NCI-H1105 treated with DMSO at 0.1 percent for 48 hours (cell line): ENCODE results near the gene FAM53B.

ENCODE experiments used
- DNase-seq: peaks from one replicate; lab custom pipeline; 2025; lab: John Stamatoyannopoulos, UW

Gene FAM53B

DNA sequence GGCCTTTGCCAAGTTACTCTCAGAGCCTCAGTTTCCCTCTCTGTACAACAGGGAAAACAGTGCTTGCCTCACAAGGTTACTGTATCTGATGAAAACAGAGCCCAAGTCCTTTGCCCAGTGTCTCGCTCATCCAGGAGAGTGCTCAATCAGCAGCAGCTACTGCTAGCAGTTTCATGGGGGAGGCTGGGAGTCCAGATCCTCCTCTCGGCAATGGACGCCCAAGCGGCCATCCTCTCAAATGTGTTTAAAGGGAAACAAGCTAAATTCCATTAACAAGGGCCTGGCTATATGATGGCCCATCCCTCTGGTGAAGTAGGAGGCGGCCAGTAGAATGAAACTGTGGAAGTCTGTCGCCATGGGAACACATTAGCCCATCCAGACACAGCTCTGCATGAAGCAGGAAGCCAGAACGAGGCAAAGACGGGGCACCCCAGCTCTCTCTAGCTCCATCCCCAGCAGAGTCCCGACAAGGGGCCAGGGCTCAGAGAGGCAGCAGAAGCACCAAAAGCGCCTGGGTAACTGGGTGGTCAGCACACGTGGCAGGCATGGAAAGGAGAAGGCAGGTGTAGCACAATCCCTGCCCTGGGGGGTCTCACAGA lies 35.2 kb downstream of the FAM53B start:
- DNase-seq: no peak

DNA sequence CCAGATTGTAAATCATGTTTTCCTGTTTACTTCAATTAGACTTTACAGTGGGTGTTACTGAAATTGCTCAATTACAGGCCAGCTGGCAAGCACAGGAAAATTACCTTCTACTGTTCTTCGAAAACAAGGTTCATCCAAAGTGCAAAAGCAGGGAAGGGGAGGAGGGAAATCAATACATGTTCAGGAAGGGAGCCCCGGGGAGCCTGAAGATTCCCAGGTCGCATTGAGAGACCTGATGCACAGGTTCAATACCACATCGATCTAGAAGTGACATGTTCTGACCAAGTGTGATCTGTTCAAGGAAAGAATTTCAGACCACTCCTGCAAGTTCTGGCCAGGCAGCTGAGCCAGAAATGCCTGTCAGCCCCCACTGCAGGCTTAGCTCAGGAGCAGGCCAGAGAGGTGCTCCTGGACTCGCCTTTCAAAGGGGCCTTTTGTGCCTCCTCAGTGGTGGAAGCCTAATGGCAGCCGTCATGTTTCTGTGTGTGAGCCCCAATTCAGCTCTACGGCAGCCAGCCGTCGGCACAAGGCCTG lies 35.9 kb downstream of the FAM53B start:
- peak; percentile 83 for DNase-seq

DNA sequence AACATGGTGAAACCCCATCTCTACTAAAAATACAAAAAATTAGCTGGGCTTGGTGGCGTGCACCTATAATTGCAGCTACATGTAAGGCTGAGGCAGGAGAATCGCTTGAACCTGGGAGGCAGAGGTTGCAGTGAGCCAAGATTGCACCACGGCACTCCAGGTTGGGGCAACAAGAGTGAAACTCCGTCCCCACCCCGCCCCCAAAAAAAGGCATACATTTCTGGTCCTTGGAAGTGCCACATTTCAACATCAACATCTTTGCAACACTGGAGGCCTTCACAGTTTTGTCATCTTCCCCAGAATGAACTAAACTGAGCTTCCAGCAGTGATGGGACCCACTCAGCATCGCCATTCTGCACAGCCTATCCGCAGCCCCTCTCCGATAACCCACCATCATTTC lies 36.6 kb downstream of the FAM53B start:
- no peak for DNase-seq

DNA sequence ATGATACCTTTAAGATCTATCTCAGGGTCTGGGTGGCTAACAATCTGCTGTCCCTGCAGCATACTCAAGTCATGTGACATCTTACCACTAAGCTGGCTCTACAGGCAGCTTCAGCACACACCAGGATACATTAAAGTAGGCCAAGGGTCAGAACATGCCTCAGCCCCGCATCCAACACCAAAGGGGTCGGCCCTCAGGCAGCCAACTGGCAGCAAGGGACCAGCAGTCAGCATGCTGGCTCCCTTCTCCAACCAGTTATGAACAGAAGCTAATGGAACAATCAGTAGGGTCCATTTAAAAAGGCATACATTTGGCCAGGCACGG lies 37.1 kb downstream of the FAM53B start:
- DNase-seq: no peak

DNA sequence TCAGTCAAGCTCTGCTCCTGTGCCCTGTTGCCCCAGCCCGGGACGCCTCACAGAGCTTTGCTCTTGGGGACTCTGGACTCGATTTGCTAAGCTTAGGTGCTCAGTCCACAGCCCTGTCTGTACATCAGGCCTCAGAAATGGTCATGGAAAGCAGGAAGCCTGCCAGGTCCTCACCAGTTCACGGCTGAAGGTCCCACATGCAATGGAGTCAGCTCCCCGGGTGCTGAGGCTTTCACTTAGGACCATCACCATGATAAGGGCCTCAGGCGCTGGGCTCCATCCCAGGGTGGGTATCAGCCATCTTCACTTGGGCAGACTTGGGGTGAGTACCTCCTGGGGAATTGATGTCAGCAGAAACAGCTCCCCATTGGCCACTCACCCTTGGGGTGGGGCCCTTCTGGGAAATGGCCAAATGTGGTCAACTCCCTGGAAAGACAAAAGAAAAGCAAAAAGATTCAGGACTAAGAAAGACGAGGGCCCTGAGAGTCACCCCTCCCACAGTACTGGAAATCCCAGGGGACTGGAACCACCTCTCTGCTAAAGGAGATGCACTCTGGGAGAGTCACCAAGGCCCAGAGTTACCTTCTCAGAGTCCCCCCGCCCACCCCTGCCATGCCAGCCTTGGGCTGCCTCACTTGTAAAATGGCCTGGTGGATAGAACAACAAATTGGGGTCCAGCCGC lies 37.6 kb downstream of the FAM53B start:
- no peak for DNase-seq

DNA sequence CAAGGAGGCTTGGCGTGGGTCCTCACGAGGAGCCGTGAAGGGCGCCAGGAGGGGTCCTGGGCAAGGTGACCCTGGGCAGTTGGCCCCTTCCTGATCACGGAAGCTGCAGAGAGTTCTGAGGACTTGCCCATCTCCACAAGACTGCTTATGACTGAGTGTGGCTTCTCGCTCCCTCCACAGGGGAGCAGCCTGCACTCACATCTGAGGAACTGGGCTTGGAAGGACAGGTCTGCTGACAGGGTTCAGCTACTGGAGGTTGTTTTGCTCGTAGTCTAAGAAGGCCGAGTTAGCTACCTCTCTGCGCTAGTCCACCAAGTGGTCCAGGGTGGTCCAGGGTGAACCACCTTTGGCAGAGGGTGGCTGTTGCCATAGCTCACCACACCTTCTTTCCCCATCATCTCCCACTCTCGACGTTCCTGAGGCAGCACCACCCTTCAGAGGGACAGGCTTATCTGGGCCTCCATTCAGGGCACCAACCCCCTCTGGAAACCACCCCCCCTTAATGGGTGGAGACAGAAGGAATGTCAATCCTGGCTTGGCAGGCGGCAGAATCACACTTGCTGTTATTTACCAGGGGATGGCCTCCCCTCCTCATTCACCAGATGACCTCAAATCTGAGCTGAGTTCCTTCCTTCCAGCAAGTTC lies 38.2 kb downstream of the FAM53B start:
- DNase-seq: no peak

DNA sequence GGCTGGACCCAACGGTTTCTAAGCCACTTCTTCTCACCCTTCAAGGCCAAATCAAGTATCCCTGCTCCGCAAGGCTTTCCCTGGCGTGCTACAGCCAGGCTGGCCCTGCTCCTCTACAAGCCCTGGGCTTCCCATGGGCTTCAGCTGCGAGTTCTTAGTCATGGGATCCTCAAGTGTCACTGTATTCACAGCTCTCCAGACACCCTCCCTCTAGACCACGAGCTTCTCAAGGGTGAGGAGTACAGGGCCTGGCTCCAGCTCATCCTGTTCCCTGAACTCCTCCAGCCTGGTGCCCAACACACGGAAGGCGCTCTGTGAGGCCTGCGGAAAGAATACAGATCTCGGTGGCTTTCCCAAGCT lies 38.8 kb downstream of the FAM53B start:
- DNase-seq: no peak

DNA sequence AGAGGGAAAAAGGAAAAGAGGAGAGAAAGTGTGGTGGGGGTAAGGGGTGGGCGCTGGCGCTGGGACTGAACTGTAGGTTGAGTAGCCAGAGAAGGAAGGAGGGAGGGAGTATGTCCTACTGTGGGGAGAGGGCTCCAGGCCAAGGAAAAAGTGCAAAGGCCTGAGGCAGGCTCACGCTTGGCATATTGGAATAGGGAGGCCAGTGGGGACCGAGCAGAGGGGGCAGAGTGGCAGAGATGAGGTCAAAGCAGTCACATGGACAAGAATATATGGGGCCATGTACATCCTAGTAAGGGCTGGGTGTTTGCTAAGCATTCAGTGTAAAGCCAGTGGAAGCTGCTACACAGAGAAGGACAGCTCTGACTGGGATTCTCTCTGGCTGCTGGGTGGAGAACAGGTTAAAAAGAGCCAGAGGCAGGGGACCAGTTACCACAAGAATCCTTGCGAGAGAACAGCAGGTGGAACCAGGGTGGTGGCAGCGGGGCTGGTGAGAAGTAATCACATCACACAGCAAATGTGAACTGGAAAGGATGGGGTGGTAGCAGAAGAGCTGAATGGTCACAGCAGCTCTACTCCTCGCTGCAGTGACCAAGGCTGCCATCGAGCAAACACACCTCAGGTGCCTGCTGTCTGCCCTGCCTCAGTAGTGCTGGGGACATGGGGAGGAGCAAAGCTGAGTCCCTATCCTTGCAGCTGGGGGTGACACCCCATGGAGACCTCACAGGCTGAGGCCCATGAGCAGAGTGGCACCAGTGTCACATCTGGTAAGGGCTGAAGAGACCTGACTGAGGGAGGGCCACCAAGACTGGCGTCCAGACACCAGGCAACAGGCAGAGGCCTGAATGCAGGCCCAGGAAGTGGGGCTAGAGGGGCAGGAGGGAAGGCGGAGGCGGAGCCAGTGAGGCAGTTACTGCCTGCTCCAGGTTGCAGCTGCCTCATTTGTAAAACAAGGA lies 39.5 kb downstream of the FAM53B start:
- no peak for DNase-seq

DNA sequence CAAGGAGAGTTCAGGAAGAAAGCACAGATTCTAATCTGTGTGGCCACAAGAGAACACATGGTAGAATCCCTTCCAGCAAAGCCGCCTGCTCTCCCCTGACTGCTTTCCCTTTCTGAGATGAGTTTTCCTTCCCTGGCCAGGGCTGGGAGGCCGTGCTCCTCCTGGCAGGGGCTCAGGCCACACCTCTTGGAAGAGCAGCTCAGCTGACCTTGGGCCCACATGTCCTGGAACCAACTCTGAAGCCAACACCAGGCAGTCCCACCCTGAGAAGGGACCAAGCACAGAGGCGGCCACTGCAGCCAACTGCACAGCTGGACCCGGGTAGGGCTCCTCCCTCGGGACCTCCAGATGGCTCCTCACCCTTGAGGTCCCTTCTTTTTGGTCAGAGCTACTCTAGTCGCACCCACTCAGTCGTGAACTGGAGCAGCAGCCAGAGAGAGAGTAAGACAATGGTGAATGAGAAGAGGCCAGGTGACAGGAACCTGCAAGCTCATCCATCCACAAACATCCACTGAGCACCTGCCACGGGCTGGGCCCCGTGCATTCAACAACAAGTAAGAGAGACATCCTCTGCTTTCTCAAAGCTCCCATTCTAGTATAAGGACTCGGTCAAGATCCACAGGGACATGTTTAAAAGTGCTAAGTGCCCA lies 40.3 kb downstream of the FAM53B start:
- DNase-seq: no peak

DNA sequence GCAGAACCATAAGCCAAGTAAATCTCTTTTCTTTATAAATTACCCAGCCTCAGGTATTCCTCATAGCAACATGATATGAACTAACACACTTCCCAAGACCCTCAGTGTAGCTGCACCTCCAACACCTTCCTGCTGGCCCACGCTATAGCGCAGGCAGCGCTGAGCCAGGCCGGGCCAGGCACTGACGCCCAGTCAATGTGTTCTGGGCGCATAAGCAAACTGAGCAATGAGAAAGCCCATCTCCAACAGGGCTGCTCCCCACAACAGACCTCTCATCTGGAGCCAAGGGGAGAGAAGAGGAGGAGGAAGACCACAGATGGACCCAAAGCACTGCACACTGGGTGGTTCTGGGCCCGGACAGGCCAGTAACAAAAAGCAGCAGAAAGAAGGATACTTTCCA lies 40.8 kb downstream of the FAM53B start:
- DNase-seq: no peak

DNA sequence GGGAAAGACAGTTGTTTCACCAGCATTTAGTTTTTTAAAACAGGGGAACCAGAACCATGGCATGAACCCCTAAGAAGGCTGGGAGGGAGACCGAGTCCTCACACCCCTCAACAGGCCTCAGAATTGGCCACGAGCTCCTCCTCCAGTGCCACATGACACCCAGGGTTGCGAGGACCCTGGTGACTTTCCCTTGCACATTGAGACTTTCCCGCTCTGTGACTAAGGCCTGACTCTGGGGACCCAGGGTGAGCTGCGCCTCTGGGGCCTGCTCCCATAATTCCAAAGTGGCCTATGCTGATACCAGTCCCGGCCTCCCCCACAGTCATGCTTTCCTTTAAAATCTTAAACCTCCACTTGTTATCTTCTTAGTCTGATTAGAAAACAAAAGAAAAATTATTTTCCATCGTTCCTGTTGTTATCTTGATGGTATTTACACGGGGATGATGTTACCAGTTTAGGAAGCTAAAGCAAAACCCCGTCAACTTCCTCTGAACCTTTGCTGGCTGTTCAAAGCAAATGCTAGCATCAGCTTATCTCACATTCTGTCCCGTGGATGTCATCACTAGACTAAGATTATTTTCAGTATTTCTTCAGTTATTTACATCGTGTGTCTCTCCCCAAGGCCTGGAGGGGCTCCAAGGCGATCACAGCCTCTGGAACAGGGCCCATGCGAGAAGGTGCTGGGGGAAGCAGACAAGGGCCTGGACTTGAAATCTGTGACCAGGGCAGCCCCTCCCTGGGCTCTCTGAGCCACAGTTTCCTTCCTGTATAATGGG lies 42.1 kb downstream of the FAM53B start:
- no peak for DNase-seq

DNA sequence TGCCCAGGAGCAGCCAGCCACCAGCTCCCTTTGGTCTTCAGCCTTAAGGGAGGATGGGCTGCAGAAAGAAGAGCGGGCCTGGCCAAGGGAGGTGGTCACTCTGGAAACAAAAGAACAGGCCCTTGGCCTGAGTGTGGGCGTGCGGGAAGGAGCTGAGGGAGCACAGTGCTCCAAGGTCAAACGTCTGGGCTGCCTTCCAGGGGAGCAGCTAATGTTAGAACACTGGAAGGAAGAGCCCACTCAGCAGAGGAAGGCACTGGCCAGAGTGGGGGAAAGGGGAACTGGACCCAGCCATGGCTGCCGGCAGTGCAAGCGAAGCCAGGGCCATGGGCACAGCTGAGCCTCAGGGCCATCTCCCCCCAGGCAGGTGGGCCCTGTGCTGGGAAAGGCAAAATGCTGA lies 42.7 kb downstream of the FAM53B start:
- DNase-seq: no peak

DNA sequence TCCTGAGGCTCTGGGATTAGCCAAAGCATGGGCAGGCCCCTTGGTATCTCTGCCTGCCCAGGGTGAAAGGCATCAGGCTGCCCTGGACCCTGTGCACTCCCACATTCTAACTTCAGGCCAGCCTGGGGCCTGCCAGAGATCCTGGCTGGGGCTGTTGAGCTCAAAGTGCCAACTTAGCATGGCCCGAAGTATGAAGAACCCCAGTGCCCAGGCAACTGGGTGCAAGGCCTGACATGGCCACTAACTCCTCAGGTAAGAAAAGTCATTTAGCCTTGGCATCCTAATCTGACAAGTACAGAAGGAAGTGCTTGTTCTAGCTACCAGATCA lies 43.2 kb downstream of the FAM53B start:
- DNase-seq: no peak

DNA sequence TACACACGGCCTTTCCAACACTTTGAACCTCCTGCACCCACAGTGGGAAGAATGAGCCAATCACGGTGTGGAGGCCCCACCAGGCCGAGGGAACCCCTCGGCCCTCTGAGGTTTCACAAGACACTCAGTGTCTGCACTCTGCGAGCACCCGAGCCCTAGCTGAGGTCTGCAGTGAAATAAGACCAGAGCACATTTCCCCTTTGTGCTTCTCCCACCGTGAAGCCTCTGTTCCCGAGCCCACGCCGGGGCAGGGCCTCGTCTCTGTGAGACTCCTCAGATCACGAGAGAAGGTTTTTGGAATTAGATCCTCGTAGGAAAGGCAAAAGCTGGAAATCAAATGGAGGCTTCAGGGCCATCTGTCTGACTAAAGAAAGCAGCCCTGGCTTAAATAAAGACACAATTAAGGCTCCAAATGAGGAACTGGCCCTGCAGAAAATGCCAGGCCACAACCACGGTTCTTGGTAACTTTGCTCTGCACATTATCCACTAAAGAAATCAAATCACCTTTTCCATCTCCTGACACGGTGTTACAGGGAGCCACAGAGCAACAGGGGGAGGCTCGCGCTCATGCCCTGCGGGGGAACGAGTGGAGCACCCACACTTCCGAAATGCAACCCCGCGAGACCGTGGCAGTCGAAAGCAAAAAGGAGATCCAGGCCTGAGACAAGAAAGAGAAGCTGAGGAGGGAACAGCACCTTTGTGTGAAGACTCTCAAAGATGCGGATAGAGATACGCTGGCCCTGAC lies 43.7 kb downstream of the FAM53B start:
- no peak for DNase-seq

DNA sequence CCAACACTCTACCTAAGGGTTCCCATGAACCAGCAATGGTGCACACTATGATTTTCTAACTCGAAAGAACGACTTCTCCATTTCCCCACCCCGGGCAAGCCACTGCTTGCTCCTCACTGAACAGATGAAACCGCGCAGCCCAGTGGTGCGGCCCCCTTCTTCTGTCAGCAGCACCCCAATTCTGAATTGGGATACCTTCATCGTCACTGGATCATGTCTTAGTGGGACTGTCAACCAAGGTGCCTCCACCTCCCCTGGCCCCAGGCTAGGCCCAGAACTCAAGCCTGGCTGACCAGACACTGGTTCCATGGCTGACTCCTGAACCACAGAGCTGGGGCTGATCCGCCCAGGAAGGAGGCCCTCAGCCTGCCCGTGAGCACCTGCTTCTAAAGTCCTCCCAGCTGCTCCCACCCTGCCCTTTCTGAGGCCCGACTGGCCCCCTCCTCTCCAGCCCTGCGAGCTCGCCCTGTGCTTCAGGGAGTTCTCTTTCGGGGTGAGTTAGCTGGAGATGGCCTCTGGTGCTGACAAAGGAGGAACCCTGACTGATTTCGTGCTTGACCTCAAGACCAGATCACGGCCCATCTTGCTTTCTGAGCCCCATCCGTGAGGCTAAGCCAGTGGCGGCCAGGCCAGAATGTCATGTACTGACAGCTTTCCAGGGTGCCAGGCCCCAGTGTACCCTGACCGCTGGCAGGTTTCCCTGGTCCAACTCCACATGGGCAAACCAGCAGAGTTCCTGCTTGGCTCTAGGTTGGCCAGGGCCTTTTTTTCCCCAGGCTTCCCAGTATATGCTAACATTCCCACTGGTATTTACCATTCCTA lies 44.5 kb downstream of the FAM53B start:
- DNase-seq: no peak

DNA sequence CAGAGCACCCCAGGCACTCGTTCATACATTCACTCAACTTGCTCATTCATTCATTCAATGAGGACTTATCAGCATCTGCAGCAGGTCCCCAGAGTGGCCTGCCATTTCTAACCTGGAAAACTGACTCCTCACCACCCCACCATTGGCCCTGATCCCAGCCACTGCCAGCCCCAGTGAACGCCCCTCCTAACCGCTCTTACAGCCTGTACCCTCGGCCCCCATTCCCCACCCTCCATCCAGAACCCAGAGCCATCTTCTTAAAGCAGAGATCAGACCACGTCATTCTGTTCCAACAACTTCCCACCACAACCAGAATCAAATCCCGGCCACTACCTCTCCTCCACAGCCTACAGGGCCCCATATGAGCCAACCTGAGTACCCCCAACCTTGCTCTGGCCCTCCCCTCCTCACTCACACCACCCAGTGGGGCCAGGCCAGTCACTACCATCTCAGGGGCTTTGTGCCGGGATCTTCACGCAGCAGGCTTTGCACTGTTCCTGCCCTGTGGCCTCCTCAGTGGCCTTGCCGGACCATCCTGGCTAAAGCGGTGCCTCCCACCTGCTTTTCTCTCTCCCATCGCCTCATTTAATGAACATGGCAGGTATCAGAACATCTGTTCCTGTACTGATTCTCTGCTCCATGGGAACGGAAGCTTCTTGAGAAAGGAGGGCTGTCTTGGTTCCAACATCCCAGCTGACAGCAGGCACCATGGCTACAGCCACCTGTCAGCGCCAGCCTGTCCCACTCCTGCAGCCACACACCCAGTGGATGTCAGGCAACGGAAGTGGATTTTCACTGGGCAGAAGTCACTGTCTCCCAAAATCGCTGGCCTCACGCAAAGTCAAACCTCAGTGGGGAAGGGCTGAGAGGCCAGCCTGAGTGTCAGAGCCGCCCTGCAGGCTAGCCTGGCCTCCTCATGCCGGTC lies 45.4 kb downstream of the FAM53B start:
- no peak for DNase-seq

DNA sequence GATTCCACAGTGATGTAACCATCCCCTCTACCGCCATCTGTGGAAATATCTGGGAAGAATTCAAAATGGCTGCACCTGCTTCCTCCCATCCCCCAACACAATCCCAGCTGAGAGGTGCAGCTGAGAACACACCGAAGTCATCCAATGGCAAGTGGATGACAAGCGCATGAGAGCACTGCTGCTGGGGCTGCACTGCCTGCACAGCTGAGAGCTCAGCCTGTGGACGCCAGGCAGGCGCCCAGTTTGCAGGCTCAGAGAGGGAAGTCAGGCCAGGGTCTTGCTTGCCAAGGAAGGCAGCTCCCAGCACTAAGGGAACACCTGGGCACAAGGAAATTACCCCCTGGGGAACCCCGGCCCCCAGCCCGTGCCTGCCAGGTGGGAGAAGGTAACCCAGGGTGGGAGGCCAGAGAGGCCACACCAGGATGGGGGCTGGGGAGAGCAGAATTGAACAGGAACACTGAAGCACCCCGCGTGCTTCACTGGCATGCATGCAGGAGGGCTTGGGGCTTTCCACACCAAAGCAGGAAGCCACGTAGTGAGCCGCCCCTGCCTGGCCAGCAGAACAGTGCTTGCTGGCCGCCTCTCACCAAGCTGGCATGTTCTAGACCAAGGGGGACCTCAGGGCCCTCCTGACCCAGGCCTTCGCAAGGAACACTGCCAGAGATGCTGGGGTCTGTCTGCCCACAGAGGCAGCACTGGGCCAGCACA lies 46.2 kb downstream of the FAM53B start:
- no peak for DNase-seq

DNA sequence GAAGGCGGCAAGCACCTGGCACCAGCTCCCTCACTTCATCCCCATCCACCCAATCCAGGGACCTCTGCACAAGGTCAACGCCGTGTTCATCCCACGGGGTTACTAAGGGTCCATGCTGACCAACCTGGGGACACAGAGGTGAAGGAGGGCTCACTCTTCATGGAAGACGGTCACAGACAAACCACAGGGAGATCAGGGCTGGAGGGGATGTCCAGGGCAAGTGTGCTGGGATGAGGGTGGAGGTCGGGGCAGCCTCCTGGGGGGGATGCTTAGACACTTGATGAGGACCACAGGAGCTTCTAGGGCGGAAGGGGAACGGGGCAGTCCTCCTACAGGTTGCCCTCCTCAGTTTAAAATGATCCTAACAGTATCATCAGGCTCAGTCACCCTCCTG lies 46.7 kb downstream of the FAM53B start:
- DNase-seq: no peak
